Upper lobe of left lung (tissue), 6 donors: Measurements from ENCODE around the gene MYLK. TPM values are rescaled to one million over a fixed set of nuclear protein-coding genes. Genes with fewer than 3 reads are reported as not detected.

Experiments
- ATAC-seq, 2 donors: fragments of 200-7000 bp; cut with Tn5 transposase; one replicate each; pipeline ENCODE4 v1.9.1; 2022; ENCODE audit warnings: mild to moderate bottlenecking in 2 of 2, moderate library complexity in 2 of 2; ENCODE audit not compliant: low FRiP score in 2 of 2
- DNase-seq, 2 donors: peaks; one replicate each; pipeline ENCODE4 v3.0.0-alpha.2; 2019 to 2020
- H3K27ac ChIP-seq, 4 donors: fragments of 200-600 bp; sonication (generic); one replicate each; pipeline ENCODE4 v1.5.1; 2016 to 2019
- H3K27me3 ChIP-seq, 4 donors: fragments of 200-600 bp; sonication (generic); one replicate each; pipeline ENCODE4 v1.5.1; 2017 to 2019
- H3K36me3 ChIP-seq, 4 donors: fragments of 200-600 bp; sonication (generic); one replicate each; pipeline ENCODE4 v1.5.1; 2016 to 2019
- H3K4me1 ChIP-seq, 4 donors: fragments of 200-600 bp; sonication (generic); one replicate each; pipeline ENCODE4 v1.5.1; 2018 to 2019
- H3K4me3 ChIP-seq, 4 donors: fragments of 200-600 bp; sonication (generic); one replicate each; pipeline ENCODE4 v1.5.1; 2017 to 2019; ENCODE audit warnings: mild to moderate bottlenecking in 2 of 4, moderate library complexity in 1 of 4
- H3K9me3 ChIP-seq, 4 donors: fragments of 200-600 bp; sonication (generic); one replicate each; pipeline ENCODE4 v1.5.1; 2018 to 2019
- CTCF ChIP-seq, 6 experiments: fragments of 450-650 bp in 4 of 6; fragments of 200-600 bp in 2 of 6; sonication (generic) in 2 of 6; IDR thresholded peaks; one replicate each; pipeline ENCODE4 v1.5.1; 2016 to 2019; ENCODE audit warnings: antibody characterized with exemption in 6 of 6
- EP300 ChIP-seq, 4 donors: sonication (generic); formaldehyde crosslinking; IDR thresholded peaks; one replicate each; pipeline ENCODE4 v1.5.1; 2017; ENCODE audit warnings: antibody characterized with exemption in 4 of 4, control low read depth in 2 of 4
- POLR2A ChIP-seq, 4 donors: fragments of 450-650 bp; IDR thresholded peaks; one replicate each; pipeline ENCODE4 v1.5.1; 2016 to 2017; ENCODE audit warnings: antibody characterized with exemption in 4 of 4, mild to moderate bottlenecking in 2 of 4
- POLR2AphosphoS5 ChIP-seq, 2 donors: sonication (generic); formaldehyde crosslinking; IDR thresholded peaks; one replicate each; pipeline ENCODE4 v1.5.1; 2017; ENCODE audit warnings: antibody characterized with exemption in 2 of 2
- WGBS, 2 donors: methylation state at CpG; one replicate each; pipeline ENCODE4 v1.1.5; 2017 to 2018; 5-methylcytosine and 5-hydroxymethylcytosine counted together
- total RNA-seq, 6 donors: library from RNA; depleted of rRNA in 4 of 6; stranded (reverse); fragments of >200 nt in 4 of 6; gene quantifications; one replicate each; pipeline versions ENCODE4 v1.1.0 to v1.2.1, GENCODE V29; 2016 to 2021
- donor health status: DM: no; HTN: no; CAD: no; lungs with moderate emphysema.
- donor health status: DM: no; HTN: yes; CAD: no; lungs with severe emphysema.

MYLK gene
- total RNA-seq, 6 donors from 2014 or later = 105 to 378 (median 160) TPM

- Histone ChIP-seq H3K27me3 (no peaks in the 10 kb centered on the region), H3K27ac (no peak overlapping the region), H3K36me3 (peaks cover 0 to 4% (median 0%) of the 10 kb centered on the region in 4 donors), H3K9me3 (no peaks in the 10 kb centered on the region), H3K4me3 (no peak overlapping the region), H3K4me1 (peaks cover 0 to 4% (median 2%) of the 10 kb centered on the region in 4 donors)
- 30 to 48% methylated on average over 2 of the region's 2 CpGs for WGBS, 2 donors
- TF ChIP-seq EP300 (IDR thresholded peaks at IDR 0.05) (no peak), POLR2A (IDR thresholded peaks at IDR 0.05) (no peak), POLR2AphosphoS5 (IDR thresholded peaks at IDR 0.05) (no peak), CTCF (IDR thresholded peaks at IDR 0.05) (no peak)
- no peak for ATAC-seq
- DNase-seq = no peak
Measured at GRCh38 chr3:123735456-123735855, 148.7 kb downstream of the MYLK start.

- DNase-seq (no peak), ATAC-seq (no peak)
- Histone ChIP-seq H3K4me3 (no peak overlapping the region), H3K9me3 (no peaks in the 10 kb centered on the region), H3K27ac (no peak overlapping the region), H3K4me1 (no peaks in the 10 kb centered on the region), H3K27me3 (no peaks in the 10 kb centered on the region), H3K36me3 (peaks cover 0 to 4% (median 0%) of the 10 kb centered on the region in 4 donors)
- 74 to 78% methylated on average over 6 of the region's 6 CpGs for WGBS, 2 donors
- TF ChIP-seq POLR2A (IDR thresholded peaks at IDR 0.05) = no peak
- no peak for TF ChIP-seq EP300 (IDR thresholded peaks at IDR 0.05)
- TF ChIP-seq POLR2AphosphoS5 (IDR thresholded peaks at IDR 0.05) = no peak
- TF ChIP-seq CTCF (IDR thresholded peaks at IDR 0.05) = no peak
Measured at GRCh38 chr3:123734527-123734902, 149.6 kb downstream of the MYLK start.

GRCh38 chr3:123733805-123734526, 150.2 kb downstream of the MYLK start:
- Histone ChIP-seq H3K36me3 (peaks cover 0 to 4% (median 0%) of the 10 kb centered on the region in 4 donors), H3K27ac (peak overlapping the region in 1 of 4 donors; percentile 10), H3K4me1 (no peaks in the 10 kb centered on the region), H3K27me3 (no peaks in the 10 kb centered on the region), H3K9me3 (no peaks in the 10 kb centered on the region), H3K4me3 (no peak overlapping the region)
- WGBS, 2 donors = 87 to 92% methylated on average over 6 to 13 of the region's 13 CpGs
- TF ChIP-seq POLR2AphosphoS5 (IDR thresholded peaks at IDR 0.05) (no peak), EP300 (IDR thresholded peaks at IDR 0.05) (no peak), POLR2A (IDR thresholded peaks at IDR 0.05) (no peak), CTCF (IDR thresholded peaks at IDR 0.05) (no peak)
- DNase-seq (no peak), ATAC-seq (peak in 1 of 2 donors; percentile 12)

- ATAC-seq = no peak
- H3K4me1 ChIP-seq = no peaks in the 10 kb centered on the region
- no peaks in the 10 kb centered on the region for H3K27me3 ChIP-seq
- H3K9me3 ChIP-seq = no peaks in the 10 kb centered on the region
- DNase-seq = no peak
- no peak overlapping the region for H3K4me3 ChIP-seq
- WGBS, 2 donors = 94% methylated on average over 4 of the region's 4 CpGs
- H3K36me3 ChIP-seq = peaks cover 0 to 1% (median 0%) of the 10 kb centered on the region in 4 donors
- H3K27ac ChIP-seq = peak overlapping the region in 1 of 4 donors; percentile 10
- TF ChIP-seq POLR2AphosphoS5 (IDR thresholded peaks at IDR 0.05) (no peak), POLR2A (IDR thresholded peaks at IDR 0.05) (no peak), CTCF (IDR thresholded peaks at IDR 0.05) (no peak), EP300 (IDR thresholded peaks at IDR 0.05) (no peak)
Measured at GRCh38 chr3:123733341-123733740, 150.8 kb downstream of the MYLK start.

GRCh38 chr3:123732447-123732846, 151.7 kb downstream of the MYLK start:
- DNase-seq = no peak
- 69 to 79% methylated on average over 2 to 3 of the region's 3 CpGs for WGBS, 2 donors
- Histone ChIP-seq H3K4me3 (no peak overlapping the region), H3K9me3 (no peaks in the 10 kb centered on the region), H3K27ac (no peak overlapping the region), H3K27me3 (no peaks in the 10 kb centered on the region), H3K36me3 (no peaks in the 10 kb centered on the region), H3K4me1 (no peaks in the 10 kb centered on the region)
- TF ChIP-seq POLR2A (IDR thresholded peaks at IDR 0.05) = no peak
- no peak for TF ChIP-seq EP300 (IDR thresholded peaks at IDR 0.05)
- TF ChIP-seq POLR2AphosphoS5 (IDR thresholded peaks at IDR 0.05) = no peak
- TF ChIP-seq CTCF (IDR thresholded peaks at IDR 0.05) = no peak
- no peak for ATAC-seq
